Ascending aorta (tissue), 2 donors: ENCODE results near the gene CCDC102B. TPM values are rescaled to one million over a fixed set of nuclear protein-coding genes. Genes with fewer than 3 reads are reported as not detected.
"Not testable (repeated sequence)": the region's sequence is repeated elsewhere in the genome, so short reads cannot be mapped to it uniquely, and the experiment has no call there.

Source experiments
- DNase-seq, 2 donors: peaks; one replicate each; pipeline ENCODE4 v3.0.0-alpha.2; 2019; ENCODE audit warnings: low spot score in 2 of 2
- H3K27ac ChIP-seq, 2 donors: fragments of 200-600 bp; sonication (generic); one replicate each; pipeline ENCODE4 v1.5.1; 2016 to 2017; ENCODE audit warnings: mild to moderate bottlenecking in 1 of 2
- H3K27me3 ChIP-seq: fragments of 200-600 bp; sonication (generic); one replicate; pipeline ENCODE4 v1.5.1; 2017
- H3K36me3 ChIP-seq, 2 donors: fragments of 200-600 bp; sonication (generic); one replicate each; pipeline ENCODE4 v1.5.1; 2016
- H3K4me1 ChIP-seq, 2 donors: fragments of 200-600 bp; sonication (generic); one replicate each; pipeline ENCODE4 v1.5.1; 2016 to 2017; ENCODE audit warnings: mild to moderate bottlenecking in 1 of 2
- H3K4me3 ChIP-seq, 2 donors: fragments of 200-600 bp; sonication (generic); one replicate each; pipeline ENCODE4 v1.5.1; 2016 to 2017; ENCODE audit warnings: mild to moderate bottlenecking in 1 of 2
- H3K9me3 ChIP-seq, 2 donors: fragments of 200-600 bp; sonication (generic); one replicate each; pipeline ENCODE4 v1.5.1; 2016
- CTCF ChIP-seq, 3 experiments: fragments of 200-600 bp in 2 of 3; fragments of 450-650 bp in 1 of 3; sonication (generic) in 2 of 3; IDR thresholded peaks; one replicate each; pipeline ENCODE4 v1.5.1; 2016 to 2019; ENCODE audit warnings: antibody characterized with exemption in 3 of 3, mild to moderate bottlenecking in 1 of 3, moderate library complexity in 1 of 3
- intact Hi-C: fragments of 100-400 bp; cut with DNase I; formaldehyde crosslinking; loops from one replicate; pipeline ENCODE4 v1.15.1; 2023
- total RNA-seq: library from RNA; depleted of rRNA; stranded (reverse); fragments of >200 nt; gene quantifications from one replicate; pipeline ENCODE4 v1.1.0, GENCODE V29; 2016

The CCDC102B gene
- total RNA-seq, 1 donor from 2014 or later: 3.3 TPM

GRCh38 chr18:68992719-68993482 lies 195.0 kb downstream of the CCDC102B start:
- H3K4me3 ChIP-seq: no peak overlapping the region
- H3K36me3 ChIP-seq: no peaks in the 10 kb centered on the region
- H3K27ac ChIP-seq: no peak overlapping the region
- intact Hi-C loops: no loop called here
- H3K27me3 ChIP-seq: no peaks in the 10 kb centered on the region
- no peaks in the 10 kb centered on the region for H3K9me3 ChIP-seq
- DNase-seq: no peak
- TF ChIP-seq CTCF (IDR thresholded peaks at IDR 0.05): no peak
- no peaks in the 10 kb centered on the region for H3K4me1 ChIP-seq

- intact Hi-C loops: no loop called here
- Histone ChIP-seq H3K4me3 (no peak overlapping the region), H3K4me1 (no peaks in the 10 kb centered on the region), H3K9me3 (no peaks in the 10 kb centered on the region), H3K27ac (no peak overlapping the region), H3K36me3 (no peaks in the 10 kb centered on the region), H3K27me3 (no peaks in the 10 kb centered on the region)
- no peak for DNase-seq
- TF ChIP-seq CTCF (IDR thresholded peaks at IDR 0.05): no peak
Measured at GRCh38 chr18:68995675-68996074, 197.8 kb downstream of the CCDC102B start.

GRCh38 chr18:68997845-68998244 lies 200.0 kb downstream of the CCDC102B start:
- H3K27ac ChIP-seq: no peak overlapping the region
- no peak overlapping the region for H3K4me3 ChIP-seq
- H3K4me1 ChIP-seq: no peaks in the 10 kb centered on the region
- H3K9me3 ChIP-seq: no peaks in the 10 kb centered on the region
- intact Hi-C loops: no loop called here
- no peaks in the 10 kb centered on the region for H3K27me3 ChIP-seq
- TF ChIP-seq CTCF (IDR thresholded peaks at IDR 0.05): no peak
- no peaks in the 10 kb centered on the region for H3K36me3 ChIP-seq
- no peak for DNase-seq

DNA sequence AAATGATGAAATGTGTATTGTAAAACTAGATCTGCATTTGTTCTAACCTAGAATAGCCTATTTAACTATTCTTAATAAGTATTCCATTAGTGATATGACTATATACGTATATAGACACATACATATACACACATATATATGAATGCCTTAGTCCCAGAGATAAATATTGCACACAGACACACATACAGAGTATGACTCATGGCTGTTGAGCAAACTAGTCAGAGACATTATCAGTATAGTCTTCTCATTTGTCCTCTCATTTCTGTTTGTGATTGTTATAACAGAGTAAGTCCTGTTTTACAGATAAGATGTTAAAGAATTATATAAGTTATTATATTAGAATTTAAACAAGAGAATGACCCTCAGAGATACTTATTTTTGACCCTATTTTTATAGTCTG lies 202.5 kb downstream of the CCDC102B start:
- H3K4me1 ChIP-seq: no peaks in the 10 kb centered on the region
- H3K9me3 ChIP-seq: no peaks in the 10 kb centered on the region
- no peak overlapping the region for H3K4me3 ChIP-seq
- no peaks in the 10 kb centered on the region for H3K27me3 ChIP-seq
- intact Hi-C loops: no loop called here
- H3K36me3 ChIP-seq: no peaks in the 10 kb centered on the region
- DNase-seq: no peak
- no peak for TF ChIP-seq CTCF (IDR thresholded peaks at IDR 0.05)
- H3K27ac ChIP-seq: no peak overlapping the region

DNA sequence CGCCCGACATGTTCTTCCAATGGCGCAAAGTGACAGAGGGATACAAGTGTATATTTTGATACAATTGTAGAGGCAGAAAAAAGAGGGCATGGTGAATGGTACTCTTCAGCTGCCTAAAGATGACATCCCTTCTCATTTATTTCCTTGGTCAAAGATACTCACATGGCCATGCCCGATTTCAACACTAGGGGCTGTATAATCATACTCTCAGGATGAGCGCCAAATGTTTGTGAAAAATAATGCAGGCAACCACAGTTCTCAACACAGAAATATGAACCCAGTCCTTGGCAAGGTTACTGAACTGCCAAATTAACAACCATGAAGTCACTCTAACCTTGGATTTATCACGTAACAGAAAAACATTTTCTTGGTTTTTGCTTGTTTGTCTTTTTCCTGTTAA lies 204.4 kb downstream of the CCDC102B start:
- intact Hi-C loops: no loop called here

DNA sequence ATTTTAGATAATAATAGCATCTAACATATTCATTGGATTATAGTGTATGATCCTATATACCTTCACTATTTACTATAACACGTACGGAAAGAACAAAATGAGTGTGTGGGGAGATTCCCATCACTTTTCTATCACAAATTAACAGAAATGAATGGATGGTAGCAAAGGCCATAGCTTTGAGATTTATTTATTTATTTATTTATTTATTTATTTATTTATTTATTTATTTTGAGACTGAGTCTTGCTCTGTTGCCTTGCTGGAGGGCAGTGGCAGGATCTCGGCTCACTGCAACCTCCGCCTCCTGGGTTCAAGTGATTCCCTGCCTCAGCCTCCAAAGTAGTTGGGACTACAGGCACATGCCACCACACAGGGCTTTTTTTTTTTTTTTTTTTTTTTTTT lies 208.3 kb downstream of the CCDC102B start:
- H3K27me3 ChIP-seq, H3K4me3 ChIP-seq, H3K36me3 ChIP-seq, H3K4me1 ChIP-seq, H3K9me3 ChIP-seq, H3K27ac ChIP-seq, DNase-seq, intact Hi-C loops: not testable (repeated sequence)

More for the DNA sequence above, 204.4 kb downstream of the CCDC102B start:
- Histone ChIP-seq H3K27me3 (no peaks in the 10 kb centered on the region), H3K4me3 (no peak overlapping the region), H3K4me1 (no peaks in the 10 kb centered on the region), H3K27ac (no peak overlapping the region), H3K9me3 (no peaks in the 10 kb centered on the region), H3K36me3 (no peaks in the 10 kb centered on the region)
- no peak for DNase-seq
- TF ChIP-seq CTCF (IDR thresholded peaks at IDR 0.05): no peak
